Spleen (tissue), 7 donors: ENCODE measurements around the gene NACAD.

Source experiments
- POLR2A ChIP-seq, 3 donors: fragments of 450-650 bp; IDR thresholded peaks; one replicate each; pipeline ENCODE4 v1.5.1; 2017; ENCODE audit warnings: antibody characterized with exemption in 3 of 3, mild to moderate bottlenecking in 1 of 3
- POLR2AphosphoS5 ChIP-seq, 3 donors: sonication (generic); formaldehyde crosslinking; IDR thresholded peaks; one replicate each; pipeline ENCODE4 v1.5.1; 2017; ENCODE audit warnings: antibody characterized with exemption in 3 of 3
- TF ChIP-seq, protein P1 (sequence below), 11 experiments: fragments of 200-600 bp in 7 of 11; fragments of 450-650 bp in 4 of 11; sonication (generic) in 4 of 11; IDR thresholded peaks in 8 of 11; conservative IDR thresholded peaks in 3 of 11; 1 replicate in 7 of 11; 2 replicates in 4 of 11; pipeline versions ENCODE4 v1.4.0 to v1.8.0; 2016 to 2021; ENCODE audit warnings: antibody characterized with exemption in 11 of 11, inconsistent platforms in 4 of 11, mild to moderate bottlenecking in 1 of 11
- donor health status: DM: no; HTN: no; CAD: no; lungs with moderate emphysema.
- donor health status: DM: no; HTN: no; CAD: no.
- donor health status: DM: no; HTN: no; CAD: no.

DNA sequence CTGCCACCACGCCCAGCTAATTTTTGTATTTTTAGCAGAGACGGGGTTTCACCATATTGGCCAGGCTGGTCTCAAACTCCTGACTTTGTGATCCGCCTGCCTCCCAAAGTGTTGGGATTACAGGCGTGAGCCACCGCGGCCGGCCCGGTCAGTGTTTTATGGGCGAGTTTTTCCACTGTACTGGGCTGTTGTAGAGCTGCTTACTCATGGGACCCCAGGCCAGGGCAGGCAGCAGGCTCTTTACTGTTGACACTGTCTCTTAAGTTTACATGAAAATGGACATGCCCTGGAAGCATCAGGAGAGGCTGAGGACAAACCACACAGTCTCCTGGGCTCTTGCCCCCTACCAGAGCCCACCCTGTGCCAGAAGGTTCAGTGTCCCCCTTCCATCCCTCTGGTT lies 11.2 kb downstream of the NACAD start:
- TF ChIP-seq, protein P1, sequence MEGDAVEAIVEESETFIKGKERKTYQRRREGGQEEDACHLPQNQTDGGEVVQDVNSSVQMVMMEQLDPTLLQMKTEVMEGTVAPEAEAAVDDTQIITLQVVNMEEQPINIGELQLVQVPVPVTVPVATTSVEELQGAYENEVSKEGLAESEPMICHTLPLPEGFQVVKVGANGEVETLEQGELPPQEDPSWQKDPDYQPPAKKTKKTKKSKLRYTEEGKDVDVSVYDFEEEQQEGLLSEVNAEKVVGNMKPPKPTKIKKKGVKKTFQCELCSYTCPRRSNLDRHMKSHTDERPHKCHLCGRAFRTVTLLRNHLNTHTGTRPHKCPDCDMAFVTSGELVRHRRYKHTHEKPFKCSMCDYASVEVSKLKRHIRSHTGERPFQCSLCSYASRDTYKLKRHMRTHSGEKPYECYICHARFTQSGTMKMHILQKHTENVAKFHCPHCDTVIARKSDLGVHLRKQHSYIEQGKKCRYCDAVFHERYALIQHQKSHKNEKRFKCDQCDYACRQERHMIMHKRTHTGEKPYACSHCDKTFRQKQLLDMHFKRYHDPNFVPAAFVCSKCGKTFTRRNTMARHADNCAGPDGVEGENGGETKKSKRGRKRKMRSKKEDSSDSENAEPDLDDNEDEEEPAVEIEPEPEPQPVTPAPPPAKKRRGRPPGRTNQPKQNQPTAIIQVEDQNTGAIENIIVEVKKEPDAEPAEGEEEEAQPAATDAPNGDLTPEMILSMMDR (IDR thresholded peaks at IDR 0.05 in 8 of 11, conservative IDR thresholded peaks at IDR 0.05 in 3 of 11) = no peak
- TF ChIP-seq POLR2A (IDR thresholded peaks at IDR 0.05) (no peak), POLR2AphosphoS5 (IDR thresholded peaks at IDR 0.05) (no peak)
